GM18858 (cell line): ENCODE measurements around the gene ETDB.
"Not testable (repeated sequence)": the region's sequence is repeated elsewhere in the genome, so short reads cannot be mapped to it uniquely, and the experiment has no call there.

Experiments used
- ATAC-seq: cut with Tn5 transposase; IDR thresholded peaks from one replicate; pipeline ENCODE4 v1.9.1; 2021; ENCODE audit not compliant: unreplicated experiment

The ETDB gene

DNA sequence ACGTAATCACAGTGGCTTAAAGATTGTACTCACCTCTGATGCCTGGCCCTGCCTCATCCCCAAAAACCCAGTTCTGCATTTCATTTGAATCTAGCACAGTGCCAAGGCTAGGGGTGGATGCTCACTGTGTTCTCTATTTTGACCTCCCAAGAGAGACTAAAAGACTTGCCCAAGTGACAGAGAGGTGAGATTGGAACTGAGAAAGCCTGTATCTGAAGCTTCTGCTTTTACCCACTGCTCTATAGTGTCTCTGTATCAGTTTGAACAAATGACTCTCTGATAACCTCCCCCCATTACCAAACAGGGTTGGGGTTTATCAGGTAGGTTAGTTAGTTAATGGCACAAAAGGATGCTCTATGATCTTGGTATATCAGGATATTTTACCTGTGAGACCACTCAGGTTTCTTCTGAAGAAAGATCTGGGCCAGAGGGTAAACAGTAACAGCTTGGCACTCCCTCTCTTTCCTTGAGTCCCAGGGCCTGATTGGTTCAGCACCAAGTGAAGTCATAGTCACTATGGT lies at the start of gene ETDB:
TSS of gene ETDB (minus strand) at position 471 of the 521 bp plus-strand sequence. CDS start 1,265 bp downstream, outside the sequence.
- not testable (repeated sequence) for ATAC-seq

- not testable (repeated sequence) for ATAC-seq
Measured at GRCh38 chrX:135169534-135169933, 49.2 kb upstream of the ETDB start.

DNA sequence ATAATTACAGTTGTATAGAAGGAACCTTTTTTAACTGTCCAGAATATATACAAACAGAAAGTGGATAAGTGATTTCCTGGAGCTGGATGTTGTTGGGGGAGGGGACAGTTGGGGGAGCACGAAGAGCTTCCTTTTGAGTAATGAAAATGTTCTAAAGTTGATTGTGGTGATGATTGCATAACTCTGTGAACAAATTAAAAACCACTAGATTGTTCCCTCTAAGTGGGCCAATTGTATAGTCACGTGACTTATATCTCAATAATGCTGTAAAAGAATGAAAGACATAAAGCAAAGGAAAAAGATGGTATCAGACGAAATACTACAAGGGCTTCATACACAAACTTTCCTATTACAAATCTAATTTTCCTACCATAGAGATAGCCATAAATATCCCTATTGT lies 48.2 kb upstream of the ETDB start:
- no peak for ATAC-seq

GRCh38 chrX:135154688-135155087 lies 34.4 kb upstream of the ETDB start:
- not testable (repeated sequence) for ATAC-seq

GRCh38 chrX:135126145-135126544 lies 5.8 kb upstream of the ETDB start:
- not testable (repeated sequence) for ATAC-seq

DNA sequence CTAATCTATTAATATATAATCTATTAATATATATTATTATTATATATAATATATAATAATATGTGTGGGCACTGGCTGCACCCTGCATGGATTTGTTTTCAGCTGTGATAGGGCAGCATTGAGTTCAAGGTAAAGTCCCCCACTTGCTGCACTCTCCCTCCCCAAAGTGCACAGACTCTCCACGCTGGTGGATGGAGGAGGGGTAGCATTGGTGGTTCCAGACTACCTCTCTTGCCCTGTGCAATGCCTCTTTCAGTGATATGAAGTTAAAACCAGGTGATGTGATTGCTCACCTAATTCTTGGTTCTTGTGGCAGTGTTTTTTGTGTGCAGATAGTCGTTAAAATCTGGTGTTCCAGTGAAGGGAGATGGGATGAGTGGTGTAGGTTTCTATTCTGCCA lies 4.3 kb downstream of the ETDB start:
- ATAC-seq = not testable (repeated sequence)

- peak; percentile 97 for ATAC-seq
Measured at GRCh38 chrX:135114392-135114791, 5.9 kb downstream of the ETDB start.

DNA sequence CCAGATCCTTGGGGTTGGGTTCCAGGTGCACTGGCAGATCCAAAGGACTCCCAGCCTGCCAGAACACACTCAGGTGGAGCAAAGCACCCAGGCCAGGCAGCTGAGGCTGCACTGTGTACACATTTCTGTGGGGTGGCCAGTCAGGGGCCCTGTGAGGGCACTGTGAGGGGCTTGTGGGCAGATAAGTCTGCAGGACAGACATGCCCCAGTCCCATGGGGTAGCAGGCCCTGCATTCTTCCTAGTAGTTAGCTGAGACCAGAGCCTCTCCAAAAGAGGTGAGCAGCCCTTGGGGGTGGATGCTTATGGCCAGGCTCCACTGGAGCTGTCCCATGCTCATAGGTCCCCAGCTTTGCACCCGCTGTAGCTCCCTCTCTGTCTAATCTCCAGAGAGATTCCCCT lies 7.6 kb downstream of the ETDB start:
- ATAC-seq = no peak

DNA sequence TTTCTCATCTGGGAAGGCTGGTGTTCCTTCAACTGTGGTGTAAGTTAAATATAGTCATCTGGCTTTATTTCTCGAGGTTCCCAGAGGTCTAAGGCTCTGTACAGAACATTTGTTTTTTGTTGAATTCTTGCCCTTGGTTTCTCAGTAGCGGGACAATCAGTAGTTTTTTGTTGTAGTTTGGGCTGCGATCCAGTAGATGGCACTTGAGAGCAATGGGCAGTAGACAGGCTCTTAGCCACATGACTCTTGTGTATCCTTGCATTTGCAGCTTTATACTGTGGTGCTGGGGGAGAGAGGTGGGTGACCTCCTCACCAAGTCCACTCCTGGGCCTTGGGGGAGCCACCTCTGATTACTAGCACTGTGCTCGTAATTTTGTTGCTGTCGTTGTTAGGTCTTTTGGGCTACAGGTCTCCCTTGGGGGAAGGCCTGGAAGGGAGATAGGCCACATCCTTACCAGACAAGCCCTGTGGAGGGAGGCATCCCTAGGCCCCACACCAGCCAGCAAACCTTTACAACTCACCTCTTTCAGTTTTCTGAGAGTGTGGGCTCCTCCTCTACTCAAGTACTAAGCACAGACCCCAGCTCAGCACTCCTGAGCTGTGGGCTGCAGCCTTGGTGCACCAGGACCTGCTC lies 8.1 kb downstream of the ETDB start:
- ATAC-seq = no peak

DNA sequence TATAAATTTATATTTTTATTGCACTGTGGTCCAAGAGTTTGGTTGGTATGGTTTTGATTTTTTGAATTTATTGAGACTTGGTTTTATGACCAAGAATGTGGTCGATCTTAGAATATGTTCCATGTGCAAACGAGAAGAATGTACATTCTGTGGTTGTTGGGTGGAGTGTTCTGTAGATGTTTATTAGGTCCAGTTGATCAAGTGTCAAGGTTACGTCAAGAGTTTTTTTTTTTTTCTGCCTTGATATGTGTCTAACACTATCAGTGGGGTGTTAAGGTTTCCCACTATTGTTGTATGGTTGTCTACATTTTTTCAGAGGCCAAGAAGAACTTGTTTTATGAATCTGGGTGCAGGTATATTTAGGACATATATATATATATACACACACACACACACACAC lies 10.8 kb downstream of the ETDB start:
- no peak for ATAC-seq

GRCh38 chrX:135099493-135099783 lies 20.9 kb downstream of the ETDB start:
- no peak for ATAC-seq

DNA sequence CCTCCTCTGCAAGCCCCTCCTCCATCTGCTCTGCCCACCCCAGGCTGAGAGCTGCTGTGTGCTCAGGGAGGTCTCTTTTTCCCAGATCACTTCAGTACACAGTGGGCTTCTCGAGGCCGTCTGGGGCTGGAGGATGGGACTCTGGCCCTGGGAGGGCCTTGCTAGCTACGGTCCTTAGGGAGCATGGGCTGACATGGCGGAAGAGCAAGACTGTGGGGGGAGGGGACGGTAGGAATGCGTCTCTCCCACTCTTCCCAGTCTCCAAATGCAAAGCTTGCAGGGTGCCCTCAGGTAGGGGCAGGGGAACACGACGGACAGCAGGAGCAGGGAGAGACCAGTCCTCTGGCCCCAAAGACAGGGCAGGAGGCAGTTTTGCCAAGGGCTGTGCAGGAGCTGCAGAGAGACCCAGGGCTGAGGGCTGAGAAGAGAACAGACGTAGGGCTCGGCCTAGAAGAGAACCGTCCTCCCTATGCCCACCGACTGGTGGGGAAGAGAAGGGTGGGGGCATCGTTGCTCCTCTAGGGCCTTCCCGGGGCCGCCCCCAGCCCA lies 23.1 kb downstream of the ETDB start:
- not testable (repeated sequence) for ATAC-seq

DNA sequence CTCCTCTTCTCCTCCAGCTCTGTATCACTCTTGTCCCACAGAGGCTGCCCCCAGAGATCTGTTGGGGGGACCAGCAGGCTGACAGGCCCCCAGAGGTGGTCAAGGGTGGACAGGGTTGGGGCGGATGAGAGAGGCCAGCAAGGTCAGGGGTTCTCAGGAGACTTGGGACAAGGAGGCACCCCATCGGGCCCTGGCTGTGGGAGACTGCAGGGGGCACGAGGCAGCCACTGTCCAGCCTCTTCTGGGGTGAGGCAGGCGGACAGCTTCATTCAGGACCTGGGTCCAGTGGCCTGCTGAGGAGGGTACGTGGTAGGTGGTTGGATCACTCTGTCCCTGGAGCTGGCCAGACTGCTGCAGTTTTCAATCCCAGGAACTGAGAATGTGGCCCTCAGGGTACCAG lies 24.6 kb downstream of the ETDB start:
- no peak for ATAC-seq

DNA sequence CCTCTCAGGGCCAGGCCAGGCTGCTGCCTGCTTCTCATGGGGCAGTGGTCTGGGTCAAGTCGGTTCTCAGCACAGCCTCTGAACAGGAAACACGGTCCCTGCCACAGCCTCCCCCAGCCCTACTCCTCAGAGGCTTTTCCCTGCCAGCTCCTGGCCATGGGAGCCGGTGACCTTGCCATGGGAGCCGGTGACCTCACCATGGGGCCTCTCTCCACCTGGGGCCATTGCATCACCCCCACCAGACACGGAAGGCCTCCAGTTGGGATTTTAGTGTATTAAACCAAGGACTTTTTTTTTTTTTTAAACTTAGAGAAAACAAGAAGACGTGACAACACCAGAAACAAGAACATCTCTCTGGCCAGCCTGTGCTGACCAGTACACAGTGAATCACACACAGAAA lies 25.6 kb downstream of the ETDB start:
- no peak for ATAC-seq

GRCh38 chrX:135089126-135089525 lies 31.2 kb downstream of the ETDB start:
- ATAC-seq = no peak

DNA sequence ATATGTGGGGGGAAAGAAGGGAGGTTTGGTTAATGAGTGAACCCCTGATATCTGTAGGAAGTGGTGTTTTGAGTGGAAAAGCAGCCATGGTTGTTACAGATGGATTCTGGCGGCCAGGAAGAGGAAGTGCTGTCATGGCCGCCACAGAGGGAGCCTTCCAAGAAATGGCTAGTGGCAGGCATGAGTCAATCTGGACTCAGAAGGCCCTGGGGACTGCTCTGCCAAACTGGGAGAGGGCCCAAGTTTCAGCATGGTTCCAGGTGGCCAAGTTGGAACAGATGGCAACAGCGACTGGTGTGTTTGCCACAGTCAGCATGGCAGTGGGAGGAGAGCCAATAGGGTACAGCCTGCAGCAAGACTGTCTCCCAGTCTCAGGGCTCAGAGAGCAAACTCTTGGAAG lies 32.5 kb downstream of the ETDB start:
- ATAC-seq = no peak

DNA sequence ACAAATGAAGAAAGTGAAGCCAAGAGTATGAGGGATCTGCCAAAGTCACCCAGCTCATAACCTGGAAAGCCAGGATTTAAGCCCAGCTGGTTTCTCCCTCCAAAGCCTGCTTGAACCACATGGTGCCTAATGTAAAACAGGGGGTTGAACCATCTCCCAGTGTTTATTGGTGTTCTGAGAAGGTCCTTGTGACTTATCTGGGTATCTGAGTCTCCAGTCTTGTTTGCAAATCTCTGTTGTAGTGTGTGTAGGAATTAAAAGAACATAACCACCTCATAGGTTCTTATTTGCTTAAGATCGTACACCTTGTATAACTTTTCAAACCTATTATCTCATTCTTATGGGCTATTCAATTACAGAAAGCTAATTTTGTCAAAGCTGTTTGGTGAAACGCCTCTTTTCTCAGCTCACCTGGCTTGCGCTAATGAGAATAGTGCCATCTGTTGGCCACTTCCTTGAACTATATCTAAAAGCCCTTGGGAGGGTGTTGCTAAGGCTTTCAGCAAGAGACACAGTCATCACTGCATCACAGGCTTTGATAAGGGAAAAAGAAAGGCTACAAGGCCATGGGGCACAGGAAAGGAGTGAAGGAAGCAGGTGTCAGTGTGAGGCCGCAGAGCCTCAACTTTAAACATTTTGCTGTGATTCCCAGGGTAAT lies 34.0 kb downstream of the ETDB start:
- ATAC-seq = peak; percentile 93

DNA sequence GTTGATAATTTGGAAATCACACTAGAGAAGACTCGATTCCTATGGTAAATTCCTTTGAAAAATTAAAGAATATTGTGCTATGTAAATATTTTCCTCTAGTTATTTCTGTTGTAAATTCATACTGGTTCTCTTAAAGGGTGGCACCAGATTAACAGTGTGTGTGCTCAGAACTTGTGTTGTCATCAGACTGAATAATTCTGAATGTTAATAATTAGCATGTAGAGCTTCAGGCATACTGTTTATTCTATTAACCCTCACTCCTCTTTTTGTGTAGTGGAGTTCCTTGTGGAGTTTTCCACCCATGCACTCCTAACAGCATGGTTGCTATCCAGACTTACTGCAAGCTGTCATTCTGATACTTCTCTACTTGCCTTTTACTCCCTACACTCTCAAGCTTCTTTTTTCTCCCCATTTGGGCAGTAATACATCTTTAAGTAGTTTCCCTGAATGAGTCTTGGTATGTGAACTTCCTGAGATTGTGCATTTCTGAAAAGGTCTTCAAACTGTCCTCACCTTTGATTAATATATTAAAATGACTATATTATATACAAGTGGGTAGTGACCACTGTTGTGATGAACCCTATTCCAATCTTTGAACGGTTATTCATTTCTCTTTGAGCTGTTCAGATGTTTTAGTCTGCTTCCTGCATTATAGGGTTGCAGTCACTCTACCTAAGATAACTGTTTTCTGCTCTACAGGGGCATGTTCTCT lies 38.5 kb downstream of the ETDB start:
- ATAC-seq = no peak
